Loucy (cell line): ENCODE data around the gene CLSTN1.

ENCODE experiments used
- H2AFZ ChIP-seq: fragments of 200-600 bp; sonication (generic); 2 replicates; pipeline ENCODE4 v1.6.0; 2016; ENCODE audit warnings: antibody characterized with exemption, mild to moderate bottlenecking, low read length, moderate library complexity
- H3F3A ChIP-seq: fragments of 200-600 bp; 2 replicates; pipeline ENCODE4 v1.6.0; 2016; ENCODE audit warnings: antibody characterized with exemption, low read depth, mild to moderate bottlenecking
- H3K27me3 ChIP-seq: fragments of 200-600 bp; sonication (generic); 2 replicates; pipeline ENCODE4 v1.6.1; 2014; ENCODE audit warnings: low read length, mild to moderate bottlenecking; ENCODE audit not compliant: insufficient read depth, poor library complexity, severe bottlenecking
- H3K36me3 ChIP-seq: fragments of 200-600 bp; sonication (generic); 2 replicates; pipeline ENCODE4 v1.6.1; 2016; ENCODE audit warnings: low read length; ENCODE audit not compliant: insufficient read depth
- H3K4me1 ChIP-seq: fragments of 200-600 bp; sonication (generic); 2 replicates; pipeline ENCODE4 v1.5.1; 2014; ENCODE audit warnings: low read length, mild to moderate bottlenecking; ENCODE audit not compliant: insufficient read depth, poor library complexity, severe bottlenecking
- H3K4me2 ChIP-seq: fragments of 200-600 bp; sonication (generic); 2 replicates; pipeline ENCODE4 v1.6.0; 2014; ENCODE audit warnings: antibody characterized with exemption, low read length, low read depth, mild to moderate bottlenecking; ENCODE audit not compliant: poor library complexity, severe bottlenecking
- H3K4me3 ChIP-seq: fragments of 200-600 bp; sonication (generic); 2 replicates; pipeline ENCODE4 v1.5.1; 2014; ENCODE audit warnings: low read length, mild to moderate bottlenecking, mixed read lengths; ENCODE audit not compliant: poor library complexity, severe bottlenecking
- H3K79me2 ChIP-seq: fragments of 200-600 bp; sonication (generic); 2 replicates; pipeline ENCODE4 v1.6.1; 2014; ENCODE audit warnings: low read length; ENCODE audit not compliant: insufficient read depth
- H3K9ac ChIP-seq: fragments of 200-600 bp; sonication (generic); 2 replicates; pipeline ENCODE4 v1.6.0; 2014; ENCODE audit warnings: mild to moderate bottlenecking, low read depth, low read length, moderate library complexity; ENCODE audit not compliant: poor library complexity, severe bottlenecking
- H3K9me2 ChIP-seq: fragments of 200-600 bp; sonication (generic); replicated peaks from 2 replicates; pipeline ENCODE4 v1.6.1; 2016; ENCODE audit warnings: low read depth, low read length, mixed read lengths
- H3K9me3 ChIP-seq: fragments of 200-600 bp; sonication (generic); 2 replicates; pipeline ENCODE4 v1.6.1; 2014; ENCODE audit warnings: mild to moderate bottlenecking, antibody characterized with exemption, low read length, low read depth; ENCODE audit not compliant: insufficient read depth
- H4K20me1 ChIP-seq: fragments of 200-600 bp; sonication (generic); 2 replicates; pipeline ENCODE4 v1.6.0; 2014; ENCODE audit warnings: antibody characterized with exemption, low read length, mild to moderate bottlenecking; ENCODE audit not compliant: insufficient read depth, poor library complexity, severe bottlenecking
- CTCF ChIP-seq: fragments of 200-600 bp; sonication (generic); conservative IDR thresholded peaks from 2 replicates; pipeline ENCODE4 v1.5.1; 2014; ENCODE audit warnings: mild to moderate bottlenecking, antibody characterized with exemption, low read length
- EZH2phosphoT487 ChIP-seq: fragments of 200-600 bp; IDR thresholded peaks from 2 replicates; pipeline ENCODE4 v1.6.1; 2018; ENCODE audit warnings: antibody characterized with exemption, mild to moderate bottlenecking, moderate library complexity, borderline replicate concordance

Gene CLSTN1

GRCh38 chr1:9711466-9712020, 112.2 kb downstream of the CLSTN1 start:
- TF ChIP-seq EZH2phosphoT487 (no peak), CTCF (no peak)
- H4K20me1 ChIP-seq, result no peaks in the 10 kb centered on the region

GRCh38 chr1:9710037-9710436, 113.7 kb downstream of the CLSTN1 start:
- Histone ChIP-seq H3K36me3 (no peaks in the 10 kb centered on the region), H3K9ac (no peak overlapping the region), H3K79me2 (no peaks in the 10 kb centered on the region), H4K20me1 (no peaks in the 10 kb centered on the region), H3K9me3 (no peaks in the 10 kb centered on the region), H3F3A (no peaks in the 10 kb centered on the region), H3K27me3 (no peaks in the 10 kb centered on the region), H2AFZ (no peak overlapping the region), H3K9me2 (no peaks in the 10 kb centered on the region), H3K4me2 (no peak overlapping the region), H3K4me3 (no peak overlapping the region), H3K4me1 (peaks cover under 1% of the 10 kb centered on the region)
- no peak for TF ChIP-seq CTCF
- TF ChIP-seq EZH2phosphoT487, result no peak

More at GRCh38 chr1:9711466-9712020, 112.2 kb downstream of the CLSTN1 start:
- no peaks in the 10 kb centered on the region for H3K9me3 ChIP-seq
- H3K4me3 ChIP-seq, result no peak overlapping the region
- H3K9ac ChIP-seq, result no peak overlapping the region
- H3K4me1 ChIP-seq, result no peaks in the 10 kb centered on the region
- H3K4me2 ChIP-seq, result no peak overlapping the region
- H3K36me3 ChIP-seq, result no peaks in the 10 kb centered on the region
- H3K9me2 ChIP-seq, result no peaks in the 10 kb centered on the region
- H3K27me3 ChIP-seq, result no peaks in the 10 kb centered on the region
- peaks cover 6% of the 10 kb centered on the region; the same call in 1 of the 2 replicates for H3K79me2 ChIP-seq
- no peak overlapping the region for H2AFZ ChIP-seq
- H3F3A ChIP-seq, result no peaks in the 10 kb centered on the region

- H3F3A ChIP-seq, result no peaks in the 10 kb centered on the region
- no peaks in the 10 kb centered on the region for H3K36me3 ChIP-seq
- H3K79me2 ChIP-seq, result no peaks in the 10 kb centered on the region
- no peak overlapping the region for H3K4me2 ChIP-seq
- peaks cover 14% of the 10 kb centered on the region for H3K4me1 ChIP-seq
- H3K9me3 ChIP-seq, result no peaks in the 10 kb centered on the region
- H3K9ac ChIP-seq, result no peak overlapping the region
- TF ChIP-seq EZH2phosphoT487 (no peak), CTCF (no peak)
- no peaks in the 10 kb centered on the region for H3K27me3 ChIP-seq
- no peaks in the 10 kb centered on the region for H3K9me2 ChIP-seq
- H3K4me3 ChIP-seq, result no peak overlapping the region
- no peaks in the 10 kb centered on the region for H4K20me1 ChIP-seq
- H2AFZ ChIP-seq, result no peak overlapping the region
These were observed 117.6 kb downstream of the CLSTN1 start for GRCh38 chr1:9706178-9706577.
